ENCODE data around the gene SLK.

GRCh38 chr10:104038958-104039752, 72.2 kb downstream of the SLK start:
- TF ChIP-seq POLR2AphosphoS5 (IDR thresholded peaks at IDR 0.05; ENCODE audit: low read depth, low read length) (no peak), POLR2A (IDR thresholded peaks at IDR 0.05; ENCODE audit: low read depth, low read length) (no peak)
